Muscle of leg (tissue), 16 donors: Measurements from ENCODE around the gene RPL22. TPM values are rescaled to one million over a fixed set of nuclear protein-coding genes. Genes with fewer than 3 reads are reported as not detected.
A peak's percentile ranks its signal among the peaks of the same experiment; 100 is the strongest.

Source experiments
- DNase-seq: peaks from one replicate; pipeline ENCODE4 v3.0.0; 2013
- H3K27ac ChIP-seq: one replicate; pipeline ENCODE4 v1.5.1; 2013; ENCODE audit warnings: mild to moderate bottlenecking, low read length, control low read depth
- H3K27me3 ChIP-seq: one replicate; pipeline ENCODE4 v1.6.1; 2013; ENCODE audit warnings: low read length; ENCODE audit not compliant: control insufficient read depth, insufficient read depth
- H3K36me3 ChIP-seq: one replicate; pipeline ENCODE4 v1.6.1; 2013; ENCODE audit warnings: low read length; ENCODE audit not compliant: control insufficient read depth, insufficient read depth
- H3K4me1 ChIP-seq: one replicate; pipeline ENCODE4 v1.6.1; 2013; ENCODE audit warnings: low read length; ENCODE audit not compliant: control insufficient read depth, insufficient read depth
- H3K4me3 ChIP-seq: one replicate; pipeline ENCODE4 v1.5.1; 2013; ENCODE audit warnings: low read length, control low read depth
- H3K9me3 ChIP-seq: replicated peaks from 2 replicates; pipeline ENCODE4 v1.6.1; 2013; ENCODE audit warnings: low read depth, low read length; ENCODE audit not compliant: control insufficient read depth
- WGBS: methylation state at CpG from one replicate; pipeline ENCODE4 v1.1.5; 2013; ENCODE audit warnings: missing lambda C conversion rate; ENCODE audit not compliant: insufficient coverage; 5-methylcytosine and 5-hydroxymethylcytosine counted together
- long read RNA-seq, 11 donors: transcript quantifications; one replicate each; lab custom pipeline, GENCODE V29; 2026
- polyA plus RNA-seq, 8 donors: library from polyadenylated mRNA; unstranded; fragments of 120-200 nt; gene quantifications; one replicate each; pipeline versions ENCODE4 v1.2.1 to v1.2.3, GENCODE V29; 2013; ENCODE audit warnings: inconsistent platforms in 1 of 8, low replicate concordance in 1 of 8; ENCODE audit not compliant: insufficient read length in 8 of 8, insufficient read depth in 1 of 8
- total RNA-seq: library from RNA; stranded (reverse); fragments of 120-200 nt; gene quantifications from one replicate; pipeline ENCODE4 v1.2.4, GENCODE V29; 2013

Gene RPL22
- total RNA-seq (581 TPM), polyA plus RNA-seq (100 to 1,000 TPM; 487 to 828 (median 601) TPM)
- long read RNA-seq, donor 1, transcript RPL22-201 (4 exons, 2,078 nt), result major isoform, 362 of 691 reads
- long read RNA-seq, donor 1, transcript RPL22-206 (3 exons, 2,279 nt), result minor isoform, 87 of 691 reads
- long read RNA-seq, donor 1, partial matches to known transcripts, result 201 of 691 reads
- long read RNA-seq, donor 1, other reads (novel, unspliced or antisense), result 41 of 691 reads
- long read RNA-seq, donor 2, transcript RPL22-201 (4 exons, 2,078 nt), result major isoform, 100 of 213 reads
- long read RNA-seq, donor 2, transcript RPL22-206 (3 exons, 2,279 nt), result minor isoform, 30 of 213 reads
- long read RNA-seq, donor 2, partial matches to known transcripts, result 70 of 213 reads
- long read RNA-seq, donor 2, other reads (novel, unspliced or antisense), result 13 of 213 reads
- long read RNA-seq, donor 3, transcript RPL22-201 (4 exons, 2,078 nt), result major isoform, 527 of 793 reads
- long read RNA-seq, donor 3, transcript RPL22-206 (3 exons, 2,279 nt), result minor isoform, 107 of 793 reads
- long read RNA-seq, donor 3, partial matches to known transcripts, result 87 of 793 reads
- long read RNA-seq, donor 3, other reads (novel, unspliced or antisense), result 71 of 793 reads
- long read RNA-seq, donor 4, transcript RPL22-206 (3 exons, 2,279 nt), result minor isoform, 152 of 965 reads
- long read RNA-seq, donor 4, transcript RPL22-201 (4 exons, 2,078 nt), result major isoform, 537 of 965 reads
- long read RNA-seq, donor 4, partial matches to known transcripts, result 203 of 965 reads
- long read RNA-seq, donor 4, other reads (novel, unspliced or antisense), result 73 of 965 reads
- long read RNA-seq, donor 5, transcript RPL22-201 (4 exons, 2,078 nt), result major isoform, 1,644 of 3,311 reads
- long read RNA-seq, donor 5, transcript RPL22-206 (3 exons, 2,279 nt), result minor isoform, 341 of 3,311 reads
- long read RNA-seq, donor 5, partial matches to known transcripts, result 1,030 of 3,311 reads
- long read RNA-seq, donor 5, other reads (novel, unspliced or antisense), result 295 of 3,311 reads
- long read RNA-seq, donor 6, transcript RPL22-206 (3 exons, 2,279 nt), result minor isoform, 283 of 3,032 reads
- long read RNA-seq, donor 6, transcript RPL22-201 (4 exons, 2,078 nt), result major isoform, 1,591 of 3,032 reads
- long read RNA-seq, donor 6, partial matches to known transcripts, result 898 of 3,032 reads
- long read RNA-seq, donor 6, other reads (novel, unspliced or antisense), result 260 of 3,032 reads
- long read RNA-seq, donor 7, transcript RPL22-201 (4 exons, 2,078 nt), result major isoform, 1,088 of 2,557 reads
- long read RNA-seq, donor 7, transcript RPL22-206 (3 exons, 2,279 nt), result minor isoform, 268 of 2,557 reads
- long read RNA-seq, donor 7, partial matches to known transcripts, result 1,027 of 2,557 reads
- long read RNA-seq, donor 7, other reads (novel, unspliced or antisense), result 174 of 2,557 reads
- long read RNA-seq, donor 8, transcript RPL22-201 (4 exons, 2,078 nt), result major isoform, 750 of 1,618 reads
- long read RNA-seq, donor 8, transcript RPL22-206 (3 exons, 2,279 nt), result minor isoform, 237 of 1,618 reads
- long read RNA-seq, donor 8, partial matches to known transcripts, result 485 of 1,618 reads
- long read RNA-seq, donor 8, other reads (novel, unspliced or antisense), result 146 of 1,618 reads
- long read RNA-seq, donor 9, transcript RPL22-201 (4 exons, 2,078 nt), result major isoform, 815 of 1,968 reads
- long read RNA-seq, donor 9, transcript RPL22-206 (3 exons, 2,279 nt), result minor isoform, 214 of 1,968 reads
- long read RNA-seq, donor 9, partial matches to known transcripts, result 823 of 1,968 reads
- long read RNA-seq, donor 9, other reads (novel, unspliced or antisense), result 116 of 1,968 reads
- long read RNA-seq, donor 10, transcript RPL22-206 (3 exons, 2,279 nt), result minor isoform, 388 of 2,573 reads
- long read RNA-seq, donor 10, transcript RPL22-201 (4 exons, 2,078 nt), result major isoform, 1,187 of 2,573 reads
- long read RNA-seq, donor 10, partial matches to known transcripts, result 798 of 2,573 reads
- long read RNA-seq, donor 10, other reads (novel, unspliced or antisense), result 199 of 2,573 reads
- long read RNA-seq, donor 11, transcript RPL22-201 (4 exons, 2,078 nt), result major isoform, 874 of 1,793 reads
- long read RNA-seq, donor 11, transcript RPL22-206 (3 exons, 2,279 nt), result minor isoform, 190 of 1,793 reads
- long read RNA-seq, donor 11, partial matches to known transcripts, result 596 of 1,793 reads
- long read RNA-seq, donor 11, other reads (novel, unspliced or antisense), result 132 of 1,793 reads

GRCh38 chr1:6199298-6200187 is at the start of gene RPL22:
RPL22 (minus strand) TSS chr1:6199595; CDS start chr1:6199573, 22 bp downstream.
- WGBS, result 1% methylated on average over 35 of the region's 53 CpGs

GRCh38 chr1:6248161-6248776 is 48.9 kb upstream of the RPL22 start:
- Histone ChIP-seq H3K27me3 (peaks cover 72% of the 10 kb centered on the region), H3K4me1 (peaks cover 33% of the 10 kb centered on the region), H3K4me3 (no peak overlapping the region), H3K36me3 (peaks cover 5% of the 10 kb centered on the region), H3K9me3 (no peaks in the 10 kb centered on the region), H3K27ac (no peak overlapping the region)
- WGBS, result 62% methylated on average over 13 of the region's 14 CpGs
- no peak for DNase-seq

More at GRCh38 chr1:6199298-6200187, at the start of gene RPL22:
- peak; percentile 100 for DNase-seq
- H3K9me3 ChIP-seq, result no peaks in the 10 kb centered on the region
- H3K27me3 ChIP-seq, result peaks cover 4% of the 10 kb centered on the region
- H3K36me3 ChIP-seq, result peaks cover 20% of the 10 kb centered on the region
- H3K27ac ChIP-seq, result peak within 1 kb of the TSS; percentile 88
- peaks cover 17% of the 10 kb centered on the region for H3K4me1 ChIP-seq
- peak within 1 kb of the TSS; percentile 99 for H3K4me3 ChIP-seq

GRCh38 chr1:6247651-6248050 is 48.3 kb upstream of the RPL22 start:
- no peak for DNase-seq
- Histone ChIP-seq H3K36me3 (no peaks in the 10 kb centered on the region), H3K27me3 (peaks cover 78% of the 10 kb centered on the region), H3K27ac (no peak overlapping the region), H3K4me1 (peaks cover 39% of the 10 kb centered on the region), H3K4me3 (no peak overlapping the region), H3K9me3 (no peaks in the 10 kb centered on the region)
- 71% methylated on average over 5 of the region's 5 CpGs for WGBS

GRCh38 chr1:6246497-6247467 is 47.4 kb upstream of the RPL22 start:
- under 1% methylated on average over 21 of the region's 30 CpGs for WGBS
- peaks cover 79% of the 10 kb centered on the region for H3K27me3 ChIP-seq
- H3K4me3 ChIP-seq, result no peak overlapping the region
- peaks cover 43% of the 10 kb centered on the region for H3K4me1 ChIP-seq
- H3K36me3 ChIP-seq, result no peaks in the 10 kb centered on the region
- no peak overlapping the region for H3K27ac ChIP-seq
- H3K9me3 ChIP-seq, result no peaks in the 10 kb centered on the region
- peak; percentile 85 for DNase-seq

GRCh38 chr1:6245869-6246496 is 46.6 kb upstream of the RPL22 start:
- H3K36me3 ChIP-seq, result no peaks in the 10 kb centered on the region
- H3K4me1 ChIP-seq, result peaks cover 51% of the 10 kb centered on the region

DNA sequence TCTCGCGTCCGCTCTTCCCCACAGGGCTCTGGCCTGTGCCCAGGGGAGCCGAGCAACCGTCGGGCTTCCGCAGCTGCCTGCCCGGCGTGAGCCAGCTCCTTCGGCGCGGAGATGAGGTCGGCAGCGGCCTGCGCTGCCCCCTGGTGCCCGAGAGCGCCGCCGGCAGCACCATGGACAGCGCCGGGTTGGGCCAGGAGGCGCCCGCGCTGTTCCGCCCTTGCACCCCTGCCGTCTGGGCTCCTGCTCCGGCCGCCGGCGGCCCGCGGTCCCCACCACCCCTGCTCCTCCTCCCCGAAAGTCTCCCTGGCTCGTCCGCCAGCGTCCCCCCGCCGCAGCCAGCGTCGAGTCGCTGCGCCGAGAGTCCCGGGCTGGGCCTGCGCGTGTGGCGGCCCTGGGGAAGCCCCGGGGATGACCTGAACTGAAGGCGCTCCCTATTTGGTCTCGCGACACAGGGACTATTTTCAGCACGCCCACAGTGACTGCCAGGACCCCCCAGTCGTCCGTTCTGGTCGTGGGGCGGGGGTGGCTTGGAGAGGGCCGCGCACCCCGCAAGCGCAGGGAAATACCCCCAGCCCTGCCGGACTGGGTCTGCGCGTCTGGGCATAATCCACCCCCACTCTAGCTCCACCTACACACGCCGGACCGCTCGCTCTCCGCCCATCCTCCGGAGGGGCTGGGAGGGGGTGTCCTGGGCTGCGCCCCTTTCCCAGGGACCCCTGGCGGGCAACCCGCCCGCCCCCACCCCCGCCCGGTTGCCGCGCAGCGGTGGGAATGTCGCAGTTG is 45.9 kb upstream of the RPL22 start:
- no peak overlapping the region for H3K4me3 ChIP-seq
- H3K9me3 ChIP-seq, result no peaks in the 10 kb centered on the region
- no peaks in the 10 kb centered on the region for H3K36me3 ChIP-seq
- peaks cover 53% of the 10 kb centered on the region for H3K4me1 ChIP-seq
- peak; percentile 85 for DNase-seq
- peaks cover 86% of the 10 kb centered on the region for H3K27me3 ChIP-seq
- 1% methylated on average over 64 of the region's 79 CpGs for WGBS
- H3K27ac ChIP-seq, result no peak overlapping the region

More at GRCh38 chr1:6245869-6246496, 46.6 kb upstream of the RPL22 start:
- under 1% methylated on average over 45 of the region's 49 CpGs for WGBS
- Histone ChIP-seq H3K9me3 (no peaks in the 10 kb centered on the region), H3K27me3 (peaks cover 84% of the 10 kb centered on the region), H3K4me3 (no peak overlapping the region), H3K27ac (no peak overlapping the region)
- DNase-seq, result no peak
